ENCODE results near the gene ZNF224. TPM values are rescaled to one million over a fixed set of nuclear protein-coding genes. Genes with fewer than 3 reads are reported as not detected.
A peak's percentile ranks its signal among the peaks of the same experiment; 100 is the strongest.

ZNF224 gene
- total RNA-seq, 4 donors from 2014 or later: 4.9 to 14.1 (median 6.9) TPM

- Histone ChIP-seq H3K27me3 (no peaks in the 10 kb centered on the region), H3K4me1 (peaks cover 7 to 10% of the 10 kb centered on the region in 2 donors), H3K27ac (no peak overlapping the region), H3K4me3 (no peak overlapping the region), H3K36me3 (peaks cover 0 to 19% of the 10 kb centered on the region in 2 donors), H3K9me3 (no peaks in the 10 kb centered on the region)
- in situ Hi-C loops (cut with MboI; ENCODE audit: low sequenced_read_pairs in 4 of 4): loop anchor here in 1 of 4 donors (10.0 kb wide), 1 partner anchor 87 kb away; the partner anchor contains the start of gene ZNF230
- TF ChIP-seq POLR2A (IDR thresholded peaks at IDR 0.05): no peak
- TF ChIP-seq, protein P1, sequence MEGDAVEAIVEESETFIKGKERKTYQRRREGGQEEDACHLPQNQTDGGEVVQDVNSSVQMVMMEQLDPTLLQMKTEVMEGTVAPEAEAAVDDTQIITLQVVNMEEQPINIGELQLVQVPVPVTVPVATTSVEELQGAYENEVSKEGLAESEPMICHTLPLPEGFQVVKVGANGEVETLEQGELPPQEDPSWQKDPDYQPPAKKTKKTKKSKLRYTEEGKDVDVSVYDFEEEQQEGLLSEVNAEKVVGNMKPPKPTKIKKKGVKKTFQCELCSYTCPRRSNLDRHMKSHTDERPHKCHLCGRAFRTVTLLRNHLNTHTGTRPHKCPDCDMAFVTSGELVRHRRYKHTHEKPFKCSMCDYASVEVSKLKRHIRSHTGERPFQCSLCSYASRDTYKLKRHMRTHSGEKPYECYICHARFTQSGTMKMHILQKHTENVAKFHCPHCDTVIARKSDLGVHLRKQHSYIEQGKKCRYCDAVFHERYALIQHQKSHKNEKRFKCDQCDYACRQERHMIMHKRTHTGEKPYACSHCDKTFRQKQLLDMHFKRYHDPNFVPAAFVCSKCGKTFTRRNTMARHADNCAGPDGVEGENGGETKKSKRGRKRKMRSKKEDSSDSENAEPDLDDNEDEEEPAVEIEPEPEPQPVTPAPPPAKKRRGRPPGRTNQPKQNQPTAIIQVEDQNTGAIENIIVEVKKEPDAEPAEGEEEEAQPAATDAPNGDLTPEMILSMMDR (IDR thresholded peaks at IDR 0.05 in 4 of 5, conservative IDR thresholded peaks at IDR 0.05 in 1 of 5): no peak
- intact Hi-C loops (cut with DNase I; ENCODE audit: low total_unique reads): loop anchor here (5.0 kb wide), 2 partner anchors 75 to 265 kb away; partner anchors contain the start of genes ZNF226 and ZNF283
- DNase-seq (no peak), ATAC-seq (no peak)
Measured at GRCh38 chr19:44092108-44092507, 2.1 kb upstream of the ZNF224 start.

GRCh38 chr19:44107751-44108150 is 13.6 kb downstream of the ZNF224 start:
- intact Hi-C loops (cut with DNase I; ENCODE audit: low total_unique reads): no loop called here
- Histone ChIP-seq H3K27me3 (no peaks in the 10 kb centered on the region), H3K9me3 (peaks cover 4 to 59% (median 22%) of the 10 kb centered on the region in 3 donors), H3K4me3 (no peak overlapping the region), H3K27ac (no peak overlapping the region), H3K4me1 (peaks cover 8 to 9% of the 10 kb centered on the region in 2 donors), H3K36me3 (peaks cover 7 to 69% of the 10 kb centered on the region in 2 donors)
- ATAC-seq (no peak), DNase-seq (no peak)
- TF ChIP-seq POLR2A (IDR thresholded peaks at IDR 0.05): no peak
- TF ChIP-seq, protein P1 (IDR thresholded peaks at IDR 0.05 in 4 of 5, conservative IDR thresholded peaks at IDR 0.05 in 1 of 5): no peak
- in situ Hi-C loops (cut with MboI; ENCODE audit: low sequenced_read_pairs in 4 of 4): no loop called here

- Histone ChIP-seq H3K9me3 (peaks cover 4 to 51% (median 22%) of the 10 kb centered on the region in 3 donors), H3K27ac (no peak overlapping the region), H3K4me3 (no peak overlapping the region), H3K4me1 (peaks cover 14 to 16% of the 10 kb centered on the region in 2 donors), H3K36me3 (peaks cover 7 to 52% of the 10 kb centered on the region in 2 donors), H3K27me3 (no peaks in the 10 kb centered on the region)
- ATAC-seq (no peak), DNase-seq (no peak)
- TF ChIP-seq POLR2A (IDR thresholded peaks at IDR 0.05): no peak
- TF ChIP-seq, protein P1 (IDR thresholded peaks at IDR 0.05 in 4 of 5, conservative IDR thresholded peaks at IDR 0.05 in 1 of 5): no peak
- intact Hi-C loops (cut with DNase I; ENCODE audit: low total_unique reads): no loop called here
- in situ Hi-C loops (cut with MboI; ENCODE audit: low sequenced_read_pairs in 4 of 4): no loop called here
Measured at GRCh38 chr19:44109458-44109857, 15.3 kb downstream of the ZNF224 start.

GRCh38 chr19:44111910-44112463 is 17.8 kb downstream of the ZNF224 start:
- intact Hi-C loops (cut with DNase I; ENCODE audit: low total_unique reads) (loop anchor here (2.0 to 5.0 kb wide), 2 partner anchors 101 to 245 kb away; partner anchors contain the start of genes ZNF112 and ZNF227), in situ Hi-C loops (cut with MboI; ENCODE audit: low sequenced_read_pairs in 4 of 4) (loop anchor here in 2 of 4 donors (5.0 to 10.0 kb wide), 4 partner anchors 100 to 193 kb away; partner anchors contain the start of genes ZNF227 (in 2 of the 2), ZNF235 (in 2 of the 2) and ZNF230 (in 1 of the 2))
- Histone ChIP-seq H3K27me3 (no peaks in the 10 kb centered on the region), H3K27ac (no peak overlapping the region), H3K4me3 (peak overlapping the region; percentile 67 to 92 (median 84)), H3K36me3 (peaks cover 4 to 45% of the 10 kb centered on the region in 2 donors), H3K4me1 (peaks cover 14 to 18% of the 10 kb centered on the region in 2 donors), H3K9me3 (peaks cover 0 to 28% (median 21%) of the 10 kb centered on the region in 3 donors)
- ATAC-seq (no peak), DNase-seq (no peak)
- no peak for TF ChIP-seq POLR2A (IDR thresholded peaks at IDR 0.05)
- TF ChIP-seq, protein P1 (IDR thresholded peaks at IDR 0.05 in 4 of 5, conservative IDR thresholded peaks at IDR 0.05 in 1 of 5): no peak
